GM23338 (cell line): ENCODE measurements around the gene DNAH17.
"Not testable (repeated sequence)": the region's sequence is repeated elsewhere in the genome, so short reads cannot be mapped to it uniquely, and the experiment has no call there.

ENCODE experiments used
- EZH2 ChIP-seq: fragments of 200-600 bp; sonication (generic); IDR thresholded peaks from one replicate; pipeline ENCODE4 v1.8.0; 2017; ENCODE audit warnings: antibody characterized with exemption, mild to moderate bottlenecking, low read depth; ENCODE audit not compliant: unreplicated experiment
- TF ChIP-seq, protein P1 (sequence below), 2 experiments: fragments of 200-600 bp in 1 of 2; sonication (generic) in 1 of 2; conservative IDR thresholded peaks; 2 replicates each; pipeline versions ENCODE4 v1.5.1 to v1.6.1; 2016 to 2017; ENCODE audit warnings: antibody characterized with exemption in 2 of 2, low read depth in 2 of 2, mild to moderate bottlenecking in 2 of 2, moderate library complexity in 1 of 2

DNA sequence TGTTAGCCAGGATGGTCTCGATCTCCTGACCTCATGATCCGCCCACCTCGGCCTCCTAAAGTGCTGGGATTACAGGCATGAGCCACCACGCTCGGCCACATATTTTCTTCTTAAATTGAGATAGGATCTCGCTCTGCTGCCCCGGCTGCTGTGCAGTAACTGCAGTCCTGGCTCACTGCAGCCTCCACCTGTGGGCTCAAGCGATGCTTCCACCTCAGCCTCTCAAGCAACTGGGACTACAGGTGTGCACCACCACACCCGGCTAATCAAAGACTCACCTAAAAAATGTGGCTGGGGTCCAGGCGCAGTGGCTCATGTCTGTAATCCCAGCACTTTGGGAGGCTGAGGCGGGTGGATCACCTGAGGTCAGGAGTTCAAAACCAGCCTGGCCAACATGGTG, 73.8 kb downstream of the DNAH17 start:
- TF ChIP-seq, protein P1, sequence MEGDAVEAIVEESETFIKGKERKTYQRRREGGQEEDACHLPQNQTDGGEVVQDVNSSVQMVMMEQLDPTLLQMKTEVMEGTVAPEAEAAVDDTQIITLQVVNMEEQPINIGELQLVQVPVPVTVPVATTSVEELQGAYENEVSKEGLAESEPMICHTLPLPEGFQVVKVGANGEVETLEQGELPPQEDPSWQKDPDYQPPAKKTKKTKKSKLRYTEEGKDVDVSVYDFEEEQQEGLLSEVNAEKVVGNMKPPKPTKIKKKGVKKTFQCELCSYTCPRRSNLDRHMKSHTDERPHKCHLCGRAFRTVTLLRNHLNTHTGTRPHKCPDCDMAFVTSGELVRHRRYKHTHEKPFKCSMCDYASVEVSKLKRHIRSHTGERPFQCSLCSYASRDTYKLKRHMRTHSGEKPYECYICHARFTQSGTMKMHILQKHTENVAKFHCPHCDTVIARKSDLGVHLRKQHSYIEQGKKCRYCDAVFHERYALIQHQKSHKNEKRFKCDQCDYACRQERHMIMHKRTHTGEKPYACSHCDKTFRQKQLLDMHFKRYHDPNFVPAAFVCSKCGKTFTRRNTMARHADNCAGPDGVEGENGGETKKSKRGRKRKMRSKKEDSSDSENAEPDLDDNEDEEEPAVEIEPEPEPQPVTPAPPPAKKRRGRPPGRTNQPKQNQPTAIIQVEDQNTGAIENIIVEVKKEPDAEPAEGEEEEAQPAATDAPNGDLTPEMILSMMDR (conservative IDR thresholded peaks at IDR 0.05; ENCODE audit: low read depth in 2 of 2), result not testable (repeated sequence)
- TF ChIP-seq EZH2, result not testable (repeated sequence)
